Activated T-cell treated with anti-CD3 and anti-CD28 coated beads, Interleukin-2, amount 50 U/mL, for 4 hours (primary cell): Measurements from ENCODE around the gene FADS2. TPM values are rescaled to one million over a fixed set of nuclear protein-coding genes. Genes with fewer than 3 reads are reported as not detected.
"Not testable (repeated sequence)": the region's sequence is repeated elsewhere in the genome, so short reads cannot be mapped to it uniquely, and the experiment has no call there.

ENCODE experiments used
- ATAC-seq, 2 donors: fragments of 200-7000 bp; cut with Tn5 transposase; one replicate each; pipeline ENCODE4 v1.10.0; 2021
- DNase-seq: peaks from one replicate; pipeline ENCODE4 v3.0.0-alpha.2; 2020
- H3K27me3 Mint-ChIP-seq: one replicate; pipeline ENCODE4 v1.8.0; 2021; ENCODE audit warnings: low read depth, mixed read lengths
- H3K36me3 Mint-ChIP-seq: one replicate; pipeline ENCODE4 v1.8.0; 2022; ENCODE audit warnings: mixed read lengths; ENCODE audit not compliant: insufficient read depth
- H3K4me1 Mint-ChIP-seq: one replicate; pipeline ENCODE4 v1.8.0; 2021; ENCODE audit warnings: low read depth, mixed read lengths
- H3K4me3 Mint-ChIP-seq: one replicate; pipeline ENCODE4 v1.8.0; 2021; ENCODE audit warnings: mild to moderate bottlenecking, moderate library complexity, mixed read lengths
- H3K9me3 Mint-ChIP-seq: one replicate; pipeline ENCODE4 v1.8.0; 2021; ENCODE audit warnings: mixed read lengths
- total RNA-seq, 3 donors: library from RNA; stranded (reverse); gene quantifications; one replicate each; pipeline ENCODE4 v1.2.1, GENCODE V29; 2021

Gene FADS2
- total RNA-seq, 3 donors from 2014 or later = 2.5 to 3.6 (median 3.1) TPM

DNA sequence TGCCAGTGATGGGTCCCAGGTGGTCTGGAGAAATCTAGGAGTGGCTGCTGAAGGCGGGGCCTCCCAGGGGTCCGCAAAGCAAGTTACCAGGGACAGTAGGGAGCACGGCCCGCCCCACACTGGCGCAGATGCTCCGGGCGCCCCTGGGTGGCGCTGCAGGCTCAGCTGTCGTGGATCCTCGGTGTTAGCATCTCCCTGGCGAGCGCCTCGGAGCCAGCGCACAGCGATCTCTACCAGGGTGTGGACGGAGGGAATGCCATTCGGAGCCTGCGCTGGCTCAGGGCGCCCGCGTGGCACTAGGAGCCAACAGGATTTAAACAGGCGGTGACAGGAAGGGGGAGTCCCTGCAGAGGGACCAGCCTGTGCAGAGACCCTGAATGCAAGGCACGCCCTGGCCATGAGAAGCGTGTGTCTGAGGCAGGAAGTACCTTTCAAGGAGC is 43.1 kb downstream of the FADS2 start:
- peaks cover 2% of the 10 kb centered on the region for H3K4me1 Mint-ChIP-seq
- H3K27me3 Mint-ChIP-seq = peaks cover 5% of the 10 kb centered on the region
- H3K36me3 Mint-ChIP-seq = no peaks in the 10 kb centered on the region
- ATAC-seq (peak; percentile 96 to 97), DNase-seq (peak; percentile 49)
- no peak overlapping the region for H3K4me3 Mint-ChIP-seq
- no peaks in the 10 kb centered on the region for H3K9me3 Mint-ChIP-seq

DNA sequence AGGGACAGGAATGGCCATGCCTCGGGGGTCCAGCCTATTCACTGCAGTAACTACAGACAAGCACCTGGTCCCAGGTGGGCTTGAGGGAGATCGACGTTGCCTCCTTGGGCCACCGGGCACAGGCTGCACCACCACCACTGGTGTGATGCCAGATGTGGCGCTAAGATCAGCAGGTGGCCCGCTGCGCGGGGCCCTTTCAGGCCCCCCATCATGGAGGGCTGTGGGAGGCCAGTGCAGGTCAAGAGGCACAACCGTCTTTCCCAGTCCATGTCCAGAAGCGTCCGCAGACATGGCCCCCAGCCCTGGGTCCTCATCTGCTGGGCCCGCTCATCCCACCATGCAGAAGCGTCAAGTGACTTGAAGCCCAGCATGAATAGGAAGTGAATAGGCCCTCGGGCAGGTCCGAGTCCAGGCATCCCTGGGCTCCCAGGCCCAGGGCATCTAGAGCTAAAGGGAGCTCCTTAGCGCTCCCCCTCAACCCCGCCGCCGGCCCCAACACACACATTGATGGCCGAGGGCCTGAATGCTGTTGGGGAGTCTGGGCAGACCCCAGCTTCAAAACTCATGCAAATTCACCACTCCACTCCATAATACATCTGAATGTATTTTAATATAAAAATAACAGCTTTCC is 45.0 kb downstream of the FADS2 start:
- DNase-seq (no peak), ATAC-seq (no peak)
- peaks cover 8% of the 10 kb centered on the region for H3K27me3 Mint-ChIP-seq
- no peak overlapping the region for H3K4me3 Mint-ChIP-seq
- no peaks in the 10 kb centered on the region for H3K9me3 Mint-ChIP-seq
- H3K4me1 Mint-ChIP-seq = peaks cover 2% of the 10 kb centered on the region
- no peaks in the 10 kb centered on the region for H3K36me3 Mint-ChIP-seq

- H3K4me3 Mint-ChIP-seq = no peak overlapping the region
- H3K36me3 Mint-ChIP-seq = no peaks in the 10 kb centered on the region
- no peaks in the 10 kb centered on the region for H3K9me3 Mint-ChIP-seq
- peaks cover 2% of the 10 kb centered on the region for H3K4me1 Mint-ChIP-seq
- H3K27me3 Mint-ChIP-seq = peaks cover 8% of the 10 kb centered on the region
- ATAC-seq = no peak
- no peak for DNase-seq
Measured at GRCh38 chr11:61873588-61874376, 45.7 kb downstream of the FADS2 start.

- Mint-ChIP-seq H3K36me3 (no peaks in the 10 kb centered on the region), H3K4me1 (peaks cover 2% of the 10 kb centered on the region), H3K4me3 (no peak overlapping the region), H3K9me3 (no peaks in the 10 kb centered on the region), H3K27me3 (peaks cover 8% of the 10 kb centered on the region)
- ATAC-seq (no peak), DNase-seq (no peak)
Measured at GRCh38 chr11:61874377-61874809, 46.3 kb downstream of the FADS2 start.

- H3K9me3 Mint-ChIP-seq = no peaks in the 10 kb centered on the region
- ATAC-seq = no peak
- peaks cover 2% of the 10 kb centered on the region for H3K4me1 Mint-ChIP-seq
- peaks cover 8% of the 10 kb centered on the region for H3K27me3 Mint-ChIP-seq
- H3K36me3 Mint-ChIP-seq = no peaks in the 10 kb centered on the region
- no peak for DNase-seq
- no peak overlapping the region for H3K4me3 Mint-ChIP-seq
Measured at GRCh38 chr11:61874853-61875252, 46.8 kb downstream of the FADS2 start.

- no peaks in the 10 kb centered on the region for H3K9me3 Mint-ChIP-seq
- DNase-seq = no peak
- no peak for ATAC-seq
- H3K36me3 Mint-ChIP-seq = no peaks in the 10 kb centered on the region
- peaks cover 6% of the 10 kb centered on the region for H3K27me3 Mint-ChIP-seq
- H3K4me3 Mint-ChIP-seq = no peak overlapping the region
- peaks cover 4% of the 10 kb centered on the region for H3K4me1 Mint-ChIP-seq
Measured at GRCh38 chr11:61875698-61876097, 47.6 kb downstream of the FADS2 start.

- Mint-ChIP-seq H3K9me3 (no peaks in the 10 kb centered on the region), H3K27me3 (peaks cover 3% of the 10 kb centered on the region), H3K36me3 (no peaks in the 10 kb centered on the region), H3K4me3 (no peak overlapping the region), H3K4me1 (peaks cover 2% of the 10 kb centered on the region)
- ATAC-seq (no peak), DNase-seq (no peak)
Measured at GRCh38 chr11:61879152-61879551, 51.1 kb downstream of the FADS2 start.

DNA sequence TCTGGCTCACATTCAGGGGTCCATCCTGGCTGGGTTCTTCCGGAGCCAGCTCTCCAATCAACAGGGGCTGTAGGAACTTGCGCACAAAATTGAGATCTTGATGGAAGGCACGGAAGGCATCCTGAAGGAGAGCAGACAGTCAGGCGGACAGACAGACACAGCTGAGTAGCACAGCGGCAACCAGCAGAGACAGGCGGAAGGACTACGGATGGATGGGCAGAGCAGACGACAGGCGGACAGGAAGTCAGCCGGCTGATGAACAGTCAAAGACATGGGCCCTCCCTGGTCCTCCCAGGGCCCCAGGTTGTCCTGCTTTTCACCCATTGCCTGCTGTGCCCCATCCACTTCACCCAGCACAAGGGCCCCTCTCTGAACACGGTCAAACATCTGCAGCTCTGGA is 51.9 kb downstream of the FADS2 start:
- H3K27me3 Mint-ChIP-seq = peaks cover 3% of the 10 kb centered on the region
- H3K36me3 Mint-ChIP-seq = no peaks in the 10 kb centered on the region
- peaks cover 2% of the 10 kb centered on the region for H3K4me1 Mint-ChIP-seq
- ATAC-seq (no peak), DNase-seq (no peak)
- no peak overlapping the region for H3K4me3 Mint-ChIP-seq
- H3K9me3 Mint-ChIP-seq = no peaks in the 10 kb centered on the region

- no peak for DNase-seq
- no peak for ATAC-seq
- Mint-ChIP-seq H3K9me3 (no peaks in the 10 kb centered on the region), H3K27me3 (peaks cover 3% of the 10 kb centered on the region), H3K4me1 (peaks cover 2% of the 10 kb centered on the region), H3K36me3 (no peaks in the 10 kb centered on the region), H3K4me3 (no peak overlapping the region)
Measured at GRCh38 chr11:61880454-61880853, 52.4 kb downstream of the FADS2 start.

GRCh38 chr11:61881397-61881796 is 53.3 kb downstream of the FADS2 start:
- Mint-ChIP-seq H3K4me1 (peaks cover 2% of the 10 kb centered on the region), H3K9me3 (no peaks in the 10 kb centered on the region), H3K4me3 (no peak overlapping the region), H3K27me3 (peaks cover 1% of the 10 kb centered on the region), H3K36me3 (no peaks in the 10 kb centered on the region)
- no peak for DNase-seq
- no peak for ATAC-seq

DNA sequence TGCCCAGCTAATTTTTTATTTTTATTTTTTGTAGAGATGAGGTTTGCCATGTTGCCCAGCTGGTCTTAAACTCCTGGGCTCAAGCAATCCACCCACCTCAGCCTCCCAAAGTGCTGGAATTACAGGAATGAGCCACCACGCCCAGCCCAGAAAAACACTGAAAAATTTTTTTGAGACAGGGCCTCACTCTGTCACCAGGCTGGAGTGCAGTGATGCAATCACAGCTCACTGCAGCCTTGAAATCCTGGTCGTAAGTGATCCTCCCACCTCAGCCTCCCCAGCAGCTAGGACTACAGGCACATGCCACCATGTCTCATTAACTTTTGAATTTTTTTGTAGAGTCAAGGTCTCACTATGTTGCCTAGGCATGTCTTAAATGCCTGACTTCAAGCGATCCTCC is 54.2 kb downstream of the FADS2 start:
- not testable (repeated sequence) for H3K9me3 Mint-ChIP-seq, H3K4me3 Mint-ChIP-seq, ATAC-seq, H3K36me3 Mint-ChIP-seq, H3K27me3 Mint-ChIP-seq, H3K4me1 Mint-ChIP-seq, DNase-seq

DNA sequence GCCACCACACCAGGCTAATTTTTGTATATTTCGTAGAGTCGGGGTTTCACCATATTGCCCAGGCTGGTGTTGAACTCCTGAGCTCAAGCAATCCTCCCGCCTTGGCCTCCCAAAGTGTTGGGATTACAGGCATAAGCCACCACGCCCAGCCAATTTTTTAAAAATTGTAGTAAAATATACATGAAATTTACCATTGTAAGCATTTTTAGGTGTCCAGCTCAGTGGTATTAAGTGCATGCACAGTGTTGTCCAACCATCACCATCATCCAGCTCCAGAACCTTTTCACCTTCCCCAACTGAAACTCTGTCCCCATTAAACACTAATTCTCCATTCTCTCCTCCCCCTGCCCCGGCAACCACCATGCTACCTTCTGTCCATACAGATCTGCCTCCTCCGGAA is 54.8 kb downstream of the FADS2 start:
- DNase-seq (no peak), ATAC-seq (no peak)
- H3K36me3 Mint-ChIP-seq = no peaks in the 10 kb centered on the region
- no peaks in the 10 kb centered on the region for H3K9me3 Mint-ChIP-seq
- H3K4me1 Mint-ChIP-seq = peaks cover 2% of the 10 kb centered on the region
- H3K4me3 Mint-ChIP-seq = no peak overlapping the region
- H3K27me3 Mint-ChIP-seq = no peaks in the 10 kb centered on the region

DNA sequence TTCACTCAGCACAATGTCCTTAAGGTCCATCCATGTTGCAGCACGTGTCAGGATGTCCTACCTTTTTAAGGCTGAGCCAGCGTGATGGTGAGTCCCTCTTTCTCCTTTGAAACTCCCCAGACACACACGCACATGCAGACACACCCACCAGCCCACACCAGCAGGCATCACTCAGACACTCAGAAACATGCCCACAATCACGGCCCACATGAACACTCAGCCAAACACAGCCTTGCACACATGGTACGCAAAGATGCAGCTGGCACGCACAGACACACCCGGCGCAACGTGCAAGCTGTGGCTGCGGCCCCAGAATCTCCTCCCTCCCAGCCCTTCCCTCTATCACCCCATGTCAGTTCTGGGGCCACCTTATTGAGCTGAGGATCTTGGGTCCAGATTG is 55.2 kb downstream of the FADS2 start:
- H3K36me3 Mint-ChIP-seq = no peaks in the 10 kb centered on the region
- no peak for DNase-seq
- H3K4me3 Mint-ChIP-seq = no peak overlapping the region
- no peaks in the 10 kb centered on the region for H3K27me3 Mint-ChIP-seq
- no peaks in the 10 kb centered on the region for H3K9me3 Mint-ChIP-seq
- no peak for ATAC-seq
- peaks cover 2% of the 10 kb centered on the region for H3K4me1 Mint-ChIP-seq

- Mint-ChIP-seq H3K36me3 (no peaks in the 10 kb centered on the region), H3K4me1 (peaks cover 2% of the 10 kb centered on the region), H3K27me3 (no peaks in the 10 kb centered on the region), H3K9me3 (no peaks in the 10 kb centered on the region), H3K4me3 (no peak overlapping the region)
- ATAC-seq = no peak
- DNase-seq = no peak
Measured at GRCh38 chr11:61883947-61884346, 55.8 kb downstream of the FADS2 start.

DNA sequence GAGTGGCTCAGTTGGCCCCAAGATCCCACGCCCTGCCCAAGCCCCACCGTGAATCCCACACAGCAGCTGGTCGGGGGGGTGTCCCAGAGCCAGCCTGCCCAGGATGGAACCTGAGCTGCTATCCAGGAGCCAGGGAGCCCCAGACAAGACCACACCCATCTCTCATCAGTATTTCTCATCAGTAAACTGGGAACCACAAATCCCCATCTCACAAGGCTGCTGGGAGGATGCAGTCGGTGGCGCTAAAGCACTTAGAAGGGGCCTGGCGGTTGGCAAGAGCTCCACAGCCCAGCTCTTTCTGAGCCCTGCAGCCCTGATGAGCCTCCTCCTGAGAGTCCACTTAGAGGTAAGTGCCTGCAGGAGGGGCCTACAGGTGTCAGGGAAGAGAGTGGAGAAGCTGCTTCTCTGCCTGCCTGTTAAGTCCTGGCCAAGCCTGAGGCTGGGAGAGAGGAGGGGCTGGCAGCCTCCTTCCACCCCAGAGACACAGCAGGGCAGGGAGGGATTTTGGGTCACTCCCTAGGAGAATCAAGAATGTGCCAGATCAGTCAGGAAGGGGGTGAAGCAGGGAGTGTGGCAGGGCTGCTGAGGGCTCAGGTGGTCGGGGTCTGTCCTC is 57.2 kb downstream of the FADS2 start:
- no peak for ATAC-seq
- Mint-ChIP-seq H3K9me3 (no peaks in the 10 kb centered on the region), H3K4me3 (no peak overlapping the region), H3K4me1 (no peaks in the 10 kb centered on the region), H3K27me3 (no peaks in the 10 kb centered on the region), H3K36me3 (no peaks in the 10 kb centered on the region)
- DNase-seq = no peak
